HFFc6 (cell line): Measurements from ENCODE around the gene NEMP2. TPM values are rescaled to one million over a fixed set of nuclear protein-coding genes. Genes with fewer than 3 reads are reported as not detected.

Experiments
- DNase-seq: peaks from one replicate; pipeline ENCODE4 v3.0.0-alpha.2; 2018
- H3K27ac Mint-ChIP-seq: 2 replicates; pipeline ENCODE4 v1.8.0; 2020; ENCODE audit warnings: mild to moderate bottlenecking, mixed read lengths
- H3K27me3 Mint-ChIP-seq: 2 replicates; pipeline ENCODE4 v1.8.0; 2021; ENCODE audit warnings: mild to moderate bottlenecking, moderate library complexity, mixed read lengths; ENCODE audit not compliant: insufficient read depth
- H3K36me3 Mint-ChIP-seq: 2 replicates; pipeline ENCODE4 v1.8.0; 2021; ENCODE audit warnings: low read depth, mixed read lengths
- H3K4me1 Mint-ChIP-seq: 2 replicates; pipeline ENCODE4 v1.8.0; 2020; ENCODE audit warnings: low read depth, mixed read lengths
- H3K4me3 Mint-ChIP-seq: 2 replicates; pipeline ENCODE4 v1.8.0; 2020; ENCODE audit warnings: mild to moderate bottlenecking, moderate library complexity, mixed read lengths
- H3K9me3 Mint-ChIP-seq: 2 replicates; pipeline ENCODE4 v1.8.0; 2020; ENCODE audit warnings: mild to moderate bottlenecking, mixed read lengths
- total RNA-seq, 6 experiments: library from RNA; stranded (reverse); fragmentation: NEBNext Ultra II Directional; extraction: Animal tissue kit (Norgen Biotek cat#: 25700); gene quantifications; 2 replicates in 1 of 6; 3 replicates in 5 of 6; pipeline ENCODE4 v1.2.3, GENCODE V29; 2021
- TF ChIP-seq, protein P1 (sequence below): fragments of 200-600 bp; sonication (generic); IDR thresholded peaks from 2 replicates; pipeline ENCODE4 v1.5.0; 2021; ENCODE audit warnings: antibody characterized with exemption, mild to moderate bottlenecking

The NEMP2 gene
- total RNA-seq, 6 experiments from 2014 or later: 1.5 to 7.4 (median 6.5) TPM

DNA sequence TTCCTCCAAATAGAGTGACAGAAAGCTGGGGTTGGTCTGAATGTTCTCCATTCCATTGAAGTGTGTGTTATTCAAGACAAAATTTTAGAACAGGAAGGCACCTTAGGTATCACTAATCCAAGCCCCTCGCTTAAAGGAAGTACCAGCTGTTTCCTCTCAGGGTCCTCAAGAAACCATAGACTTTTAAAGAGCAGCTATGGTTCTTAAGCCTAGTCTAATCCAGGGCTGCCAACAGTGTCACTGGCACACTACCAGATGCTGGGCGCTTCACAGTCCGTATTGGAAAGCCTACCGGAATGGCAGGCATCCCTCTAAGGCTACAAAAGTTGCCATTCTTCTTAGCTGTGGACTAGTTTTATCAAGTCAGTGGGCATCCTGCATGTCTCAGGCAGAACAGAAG, 1.9 kb downstream of the NEMP2 start:
- no peak for DNase-seq
- no peak overlapping the region for H3K4me3 Mint-ChIP-seq
- H3K27me3 Mint-ChIP-seq: no peaks in the 10 kb centered on the region; the same call in 1 of the 2 replicates
- TF ChIP-seq, protein P1, sequence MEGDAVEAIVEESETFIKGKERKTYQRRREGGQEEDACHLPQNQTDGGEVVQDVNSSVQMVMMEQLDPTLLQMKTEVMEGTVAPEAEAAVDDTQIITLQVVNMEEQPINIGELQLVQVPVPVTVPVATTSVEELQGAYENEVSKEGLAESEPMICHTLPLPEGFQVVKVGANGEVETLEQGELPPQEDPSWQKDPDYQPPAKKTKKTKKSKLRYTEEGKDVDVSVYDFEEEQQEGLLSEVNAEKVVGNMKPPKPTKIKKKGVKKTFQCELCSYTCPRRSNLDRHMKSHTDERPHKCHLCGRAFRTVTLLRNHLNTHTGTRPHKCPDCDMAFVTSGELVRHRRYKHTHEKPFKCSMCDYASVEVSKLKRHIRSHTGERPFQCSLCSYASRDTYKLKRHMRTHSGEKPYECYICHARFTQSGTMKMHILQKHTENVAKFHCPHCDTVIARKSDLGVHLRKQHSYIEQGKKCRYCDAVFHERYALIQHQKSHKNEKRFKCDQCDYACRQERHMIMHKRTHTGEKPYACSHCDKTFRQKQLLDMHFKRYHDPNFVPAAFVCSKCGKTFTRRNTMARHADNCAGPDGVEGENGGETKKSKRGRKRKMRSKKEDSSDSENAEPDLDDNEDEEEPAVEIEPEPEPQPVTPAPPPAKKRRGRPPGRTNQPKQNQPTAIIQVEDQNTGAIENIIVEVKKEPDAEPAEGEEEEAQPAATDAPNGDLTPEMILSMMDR: no peak
- H3K36me3 Mint-ChIP-seq: peaks cover 4% of the 10 kb centered on the region; the same call in 1 of the 2 replicates
- H3K4me1 Mint-ChIP-seq: peaks cover 46% of the 10 kb centered on the region
- no peak overlapping the region for H3K27ac Mint-ChIP-seq
- H3K9me3 Mint-ChIP-seq: no peaks in the 10 kb centered on the region

GRCh38 chr2:190530248-190530900, 4.1 kb downstream of the NEMP2 start:
- Mint-ChIP-seq H3K27me3 (peaks cover 2% of the 10 kb centered on the region; the same call in 1 of the 2 replicates), H3K27ac (no peak overlapping the region; the same call in 1 of the 2 replicates), H3K9me3 (no peaks in the 10 kb centered on the region), H3K4me3 (no peak overlapping the region), H3K4me1 (peaks cover 37% of the 10 kb centered on the region), H3K36me3 (no peaks in the 10 kb centered on the region)
- TF ChIP-seq, protein P1: no peak
- DNase-seq: no peak

DNA sequence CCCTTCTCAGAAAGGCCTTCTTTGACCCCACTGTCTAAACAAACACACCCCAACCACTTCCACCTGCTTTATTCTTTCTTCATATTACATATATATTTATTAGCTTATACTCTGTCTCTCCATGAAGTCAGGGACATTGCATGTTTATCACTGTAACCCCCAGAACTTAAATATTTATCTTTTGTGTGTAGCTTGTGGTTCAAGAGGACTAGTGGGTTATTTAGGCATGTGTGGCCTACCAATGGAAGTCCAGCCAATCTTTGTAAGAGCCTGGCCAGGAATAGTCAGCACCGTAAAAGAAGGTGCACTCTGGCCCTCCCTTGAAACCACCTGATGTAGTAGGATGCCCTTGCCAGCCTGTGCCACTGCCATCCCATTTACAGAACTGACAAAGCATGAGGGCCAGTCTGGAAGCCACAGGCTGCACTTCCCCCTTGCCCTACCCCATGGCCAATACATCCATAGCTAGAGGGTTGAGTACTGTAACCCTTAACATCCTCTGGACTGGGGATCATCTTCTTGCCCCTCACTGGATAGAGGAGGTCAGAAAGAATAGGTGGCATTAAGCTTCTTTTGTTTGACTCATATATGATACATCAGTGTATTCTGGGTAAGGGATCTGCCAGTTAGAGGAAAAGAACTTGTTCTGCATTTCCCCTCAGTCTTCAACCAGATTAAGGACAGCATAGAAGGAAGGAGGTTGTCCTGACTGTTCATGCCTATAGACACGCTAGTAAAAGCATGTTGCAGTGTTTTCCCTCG, 4.9 kb downstream of the NEMP2 start:
- DNase-seq: no peak
- TF ChIP-seq, protein P1: no peak
- peaks cover 37% of the 10 kb centered on the region for H3K4me1 Mint-ChIP-seq
- no peak overlapping the region for H3K27ac Mint-ChIP-seq
- H3K4me3 Mint-ChIP-seq: no peak overlapping the region
- H3K36me3 Mint-ChIP-seq: no peaks in the 10 kb centered on the region
- H3K9me3 Mint-ChIP-seq: no peaks in the 10 kb centered on the region
- peaks cover 2% of the 10 kb centered on the region; the same call in 1 of the 2 replicates for H3K27me3 Mint-ChIP-seq

DNA sequence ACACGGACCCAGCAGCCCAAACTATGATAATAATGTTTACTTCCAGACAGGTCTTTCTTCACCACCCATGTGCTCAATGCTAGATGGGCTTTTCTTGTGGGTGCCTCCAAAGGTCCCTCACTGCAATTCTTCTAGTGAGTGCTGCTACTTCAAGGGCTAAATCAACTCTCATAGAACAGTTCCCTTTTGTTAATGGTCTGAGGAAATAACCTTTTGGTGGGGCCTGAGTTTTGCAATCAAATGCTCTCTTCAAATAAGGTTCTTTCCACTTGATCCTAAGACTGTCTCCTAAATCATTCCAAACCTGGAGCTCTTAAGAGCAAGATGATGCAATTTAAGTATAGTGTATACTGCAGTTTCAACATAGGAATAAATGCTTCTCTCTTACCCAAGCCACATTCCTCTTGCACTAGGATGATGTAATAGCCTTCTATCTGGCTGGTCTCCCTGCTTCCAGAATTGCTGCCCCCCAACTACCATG, 6.0 kb downstream of the NEMP2 start:
- peaks cover 2% of the 10 kb centered on the region; the same call in 1 of the 2 replicates for H3K27me3 Mint-ChIP-seq
- no peak overlapping the region for H3K4me3 Mint-ChIP-seq
- H3K27ac Mint-ChIP-seq: no peak overlapping the region
- DNase-seq: no peak
- H3K9me3 Mint-ChIP-seq: no peaks in the 10 kb centered on the region
- H3K4me1 Mint-ChIP-seq: peaks cover 30% of the 10 kb centered on the region
- H3K36me3 Mint-ChIP-seq: no peaks in the 10 kb centered on the region
- TF ChIP-seq, protein P1: no peak

DNA sequence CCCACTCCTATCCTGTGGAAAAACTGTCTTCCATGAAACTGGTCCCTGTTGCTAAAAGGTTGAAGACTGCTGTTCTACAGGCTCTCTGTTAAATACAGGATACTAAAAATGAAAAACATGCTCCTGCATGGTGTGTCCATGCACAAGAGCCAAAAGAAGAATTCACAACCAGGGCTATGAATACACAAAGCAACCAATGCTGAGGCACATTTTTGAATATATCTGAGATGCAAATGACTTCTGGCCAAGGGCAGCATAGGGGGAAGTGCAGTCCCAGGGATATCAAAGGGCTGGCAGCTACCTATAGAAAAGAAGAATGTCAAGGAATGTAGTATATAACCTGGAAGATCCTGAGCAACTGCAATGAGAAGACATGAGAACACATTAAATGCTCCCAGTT, 6.6 kb downstream of the NEMP2 start:
- H3K27ac Mint-ChIP-seq: no peak overlapping the region
- H3K9me3 Mint-ChIP-seq: no peaks in the 10 kb centered on the region
- no peak for DNase-seq
- peaks cover 2% of the 10 kb centered on the region; the same call in 1 of the 2 replicates for H3K27me3 Mint-ChIP-seq
- TF ChIP-seq, protein P1: no peak
- no peaks in the 10 kb centered on the region for H3K36me3 Mint-ChIP-seq
- H3K4me1 Mint-ChIP-seq: peaks cover 26% of the 10 kb centered on the region; the same call in 1 of the 2 replicates
- H3K4me3 Mint-ChIP-seq: no peak overlapping the region
